ENCODE measurements around the gene RTL5.

GRCh38 chrX:72100824-72101351 is 30.8 kb downstream of the RTL5 start:
- TF ChIP-seq, protein P1, sequence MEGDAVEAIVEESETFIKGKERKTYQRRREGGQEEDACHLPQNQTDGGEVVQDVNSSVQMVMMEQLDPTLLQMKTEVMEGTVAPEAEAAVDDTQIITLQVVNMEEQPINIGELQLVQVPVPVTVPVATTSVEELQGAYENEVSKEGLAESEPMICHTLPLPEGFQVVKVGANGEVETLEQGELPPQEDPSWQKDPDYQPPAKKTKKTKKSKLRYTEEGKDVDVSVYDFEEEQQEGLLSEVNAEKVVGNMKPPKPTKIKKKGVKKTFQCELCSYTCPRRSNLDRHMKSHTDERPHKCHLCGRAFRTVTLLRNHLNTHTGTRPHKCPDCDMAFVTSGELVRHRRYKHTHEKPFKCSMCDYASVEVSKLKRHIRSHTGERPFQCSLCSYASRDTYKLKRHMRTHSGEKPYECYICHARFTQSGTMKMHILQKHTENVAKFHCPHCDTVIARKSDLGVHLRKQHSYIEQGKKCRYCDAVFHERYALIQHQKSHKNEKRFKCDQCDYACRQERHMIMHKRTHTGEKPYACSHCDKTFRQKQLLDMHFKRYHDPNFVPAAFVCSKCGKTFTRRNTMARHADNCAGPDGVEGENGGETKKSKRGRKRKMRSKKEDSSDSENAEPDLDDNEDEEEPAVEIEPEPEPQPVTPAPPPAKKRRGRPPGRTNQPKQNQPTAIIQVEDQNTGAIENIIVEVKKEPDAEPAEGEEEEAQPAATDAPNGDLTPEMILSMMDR (conservative IDR thresholded peaks at IDR 0.05; ENCODE audit: low read length), result no peak
- TF ChIP-seq EZH2phosphoT487 (IDR thresholded peaks at IDR 0.05; ENCODE audit: borderline replicate concordance, low read depth, low read length), result no peak
